Fibroblast of gingiva (primary cell): Measurements from ENCODE around the gene CACNB1.

ENCODE experiments used
- DNase-seq: peaks from one replicate; pipeline ENCODE4 v3.0.0-alpha.2; 2011; ENCODE audit warnings: low read depth

CACNB1 gene

GRCh38 chr17:39225959-39226683 lies 28.7 kb upstream of the CACNB1 start:
- DNase-seq, result no peak

GRCh38 chr17:39225308-39225958 lies 28.0 kb upstream of the CACNB1 start, which contains the start of gene STAC2:
TSS of gene STAC2 (minus strand) at chr17:39225945. CDS start at chr17:39225502, 443 bp downstream.
- no peak for DNase-seq

GRCh38 chr17:39224778-39225307 lies 27.4 kb upstream of the CACNB1 start:
- DNase-seq, result no peak

- DNase-seq, result no peak
Measured at GRCh38 chr17:39223907-39224777, 26.7 kb upstream of the CACNB1 start.

GRCh38 chr17:39222866-39223834 lies 25.7 kb upstream of the CACNB1 start:
- no peak for DNase-seq

- no peak for DNase-seq
Measured at GRCh38 chr17:39222151-39222550, 24.7 kb upstream of the CACNB1 start.

- DNase-seq, result no peak
Measured at GRCh38 chr17:39221572-39221971, 24.1 kb upstream of the CACNB1 start.

GRCh38 chr17:39219647-39220154 lies 22.2 kb upstream of the CACNB1 start:
- no peak for DNase-seq

- DNase-seq, result no peak
Measured at GRCh38 chr17:39218906-39219305, 21.4 kb upstream of the CACNB1 start.

GRCh38 chr17:39217734-39218369 lies 20.4 kb upstream of the CACNB1 start:
- DNase-seq, result no peak

GRCh38 chr17:39213852-39214251 lies 16.4 kb upstream of the CACNB1 start:
- DNase-seq, result no peak

GRCh38 chr17:39212841-39213480 lies 15.5 kb upstream of the CACNB1 start:
- no peak for DNase-seq

- peak; percentile 47 for DNase-seq
Measured at GRCh38 chr17:39212195-39212810, 14.8 kb upstream of the CACNB1 start.

- DNase-seq, result no peak
Measured at GRCh38 chr17:39210093-39210434, 12.6 kb upstream of the CACNB1 start.

- DNase-seq, result peak; percentile 32
Measured at GRCh38 chr17:39209317-39210092, 12.0 kb upstream of the CACNB1 start.

- no peak for DNase-seq
Measured at GRCh38 chr17:39208893-39209292, 11.4 kb upstream of the CACNB1 start.

- no peak for DNase-seq
Measured at GRCh38 chr17:39208136-39208535, 10.7 kb upstream of the CACNB1 start.

GRCh38 chr17:39205112-39205526 lies 7.7 kb upstream of the CACNB1 start:
- no peak for DNase-seq

GRCh38 chr17:39204245-39204644 lies 6.8 kb upstream of the CACNB1 start:
- DNase-seq, result no peak
